ENCODE measurements around the gene CLSTN2. TPM values are rescaled to one million over a fixed set of nuclear protein-coding genes. Genes with fewer than 3 reads are reported as not detected.

Gene CLSTN2
- total RNA-seq, 1 donor from 2014 or later = 143 TPM

- Mint-ChIP-seq H3K36me3 (ENCODE audit: unreplicated experiment) (peaks cover 10% of the 10 kb centered on the region), H3K9me3 (ENCODE audit: unreplicated experiment) (no peaks in the 10 kb centered on the region), H3K27ac (ENCODE audit: unreplicated experiment) (no peak overlapping the region), H3K27me3 (ENCODE audit: unreplicated experiment) (no peaks in the 10 kb centered on the region), H3K4me1 (ENCODE audit: unreplicated experiment) (peaks cover 6% of the 10 kb centered on the region), H3K4me3 (ENCODE audit: unreplicated experiment) (no peak overlapping the region)
- no peak for TF ChIP-seq CTCF (IDR thresholded peaks at IDR 0.05)
- DNase-seq (ENCODE audit: extremely low spot score, unreplicated experiment) = no peak
Observed at GRCh38 chr3:140373234-140373633, 438.2 kb downstream of the CLSTN2 start.

- Mint-ChIP-seq H3K36me3 (ENCODE audit: unreplicated experiment) (peaks cover 8% of the 10 kb centered on the region), H3K4me1 (ENCODE audit: unreplicated experiment) (peaks cover 6% of the 10 kb centered on the region), H3K9me3 (ENCODE audit: unreplicated experiment) (no peaks in the 10 kb centered on the region), H3K4me3 (ENCODE audit: unreplicated experiment) (no peak overlapping the region), H3K27me3 (ENCODE audit: unreplicated experiment) (no peaks in the 10 kb centered on the region), H3K27ac (ENCODE audit: unreplicated experiment) (no peak overlapping the region)
- DNase-seq (ENCODE audit: extremely low spot score, unreplicated experiment) = no peak
- no peak for TF ChIP-seq CTCF (IDR thresholded peaks at IDR 0.05)
Observed at GRCh38 chr3:140375002-140375401, 440.0 kb downstream of the CLSTN2 start.

GRCh38 chr3:140376136-140376889 lies 441.3 kb downstream of the CLSTN2 start:
- Mint-ChIP-seq H3K27ac (ENCODE audit: unreplicated experiment) (no peak overlapping the region), H3K27me3 (ENCODE audit: unreplicated experiment) (no peaks in the 10 kb centered on the region), H3K36me3 (ENCODE audit: unreplicated experiment) (peaks cover 5% of the 10 kb centered on the region), H3K4me1 (ENCODE audit: unreplicated experiment) (no peaks in the 10 kb centered on the region), H3K9me3 (ENCODE audit: unreplicated experiment) (no peaks in the 10 kb centered on the region), H3K4me3 (ENCODE audit: unreplicated experiment) (no peak overlapping the region)
- no peak for DNase-seq (ENCODE audit: extremely low spot score, unreplicated experiment)
- no peak for TF ChIP-seq CTCF (IDR thresholded peaks at IDR 0.05)

GRCh38 chr3:140377644-140378043 lies 442.7 kb downstream of the CLSTN2 start:
- no peak overlapping the region for H3K4me3 Mint-ChIP-seq (ENCODE audit: unreplicated experiment)
- peaks cover 5% of the 10 kb centered on the region for H3K36me3 Mint-ChIP-seq (ENCODE audit: unreplicated experiment)
- H3K9me3 Mint-ChIP-seq (ENCODE audit: unreplicated experiment) = no peaks in the 10 kb centered on the region
- no peaks in the 10 kb centered on the region for H3K27me3 Mint-ChIP-seq (ENCODE audit: unreplicated experiment)
- DNase-seq (ENCODE audit: extremely low spot score, unreplicated experiment) = no peak
- TF ChIP-seq CTCF (IDR thresholded peaks at IDR 0.05) = peak; percentile 54
- no peak overlapping the region for H3K27ac Mint-ChIP-seq (ENCODE audit: unreplicated experiment)
- no peaks in the 10 kb centered on the region for H3K4me1 Mint-ChIP-seq (ENCODE audit: unreplicated experiment)

- Mint-ChIP-seq H3K27me3 (ENCODE audit: unreplicated experiment) (no peaks in the 10 kb centered on the region), H3K36me3 (ENCODE audit: unreplicated experiment) (peaks cover 5% of the 10 kb centered on the region), H3K9me3 (ENCODE audit: unreplicated experiment) (no peaks in the 10 kb centered on the region), H3K4me3 (ENCODE audit: unreplicated experiment) (no peak overlapping the region), H3K4me1 (ENCODE audit: unreplicated experiment) (no peaks in the 10 kb centered on the region), H3K27ac (ENCODE audit: unreplicated experiment) (no peak overlapping the region)
- no peak for TF ChIP-seq CTCF (IDR thresholded peaks at IDR 0.05)
- no peak for DNase-seq (ENCODE audit: extremely low spot score, unreplicated experiment)
Observed at GRCh38 chr3:140378571-140379340, 443.8 kb downstream of the CLSTN2 start.

All from osteocyte (in vitro differentiated cells).